Erythroblast (primary cell): ENCODE data around the gene NFATC2IP.

Source experiments
- GATA1 ChIP-seq: IDR thresholded peaks from 2 replicates; pipeline ENCODE4 v1.6.1; 2011; ENCODE audit warnings: low read depth, mild to moderate bottlenecking, control low read depth, low read length, moderate library complexity
- POLR2A ChIP-seq: IDR thresholded peaks from 2 replicates; pipeline ENCODE4 v1.6.1; 2011; ENCODE audit warnings: mild to moderate bottlenecking, low read length

DNA sequence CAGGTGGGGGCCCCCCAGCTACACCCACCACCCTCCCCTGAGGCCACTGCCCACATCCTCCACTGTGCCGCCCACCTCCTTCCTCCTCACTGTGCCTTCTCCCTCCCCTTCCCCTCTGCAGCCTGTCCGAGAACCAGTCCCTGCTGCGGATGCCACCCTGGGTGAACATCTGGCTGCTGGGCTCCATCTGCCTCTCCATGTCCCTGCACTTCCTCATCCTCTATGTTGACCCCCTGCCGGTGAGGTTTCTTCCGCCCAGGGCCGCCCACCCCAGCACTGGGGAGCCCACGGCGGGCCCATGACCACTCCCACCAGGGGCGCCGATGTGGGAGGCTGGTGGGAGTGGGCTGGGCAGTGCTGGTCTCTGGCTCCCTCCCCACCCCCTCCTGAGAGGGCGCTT, 47.8 kb upstream of the NFATC2IP start:
- TF ChIP-seq POLR2A (no peak), GATA1 (no peak)
